ENCODE results near the gene M6PR. TPM values are rescaled to one million over a fixed set of nuclear protein-coding genes. Genes with fewer than 3 reads are reported as not detected.
A peak's percentile ranks its signal among the peaks of the same experiment; 100 is the strongest.
"Not testable (repeated sequence)": the region's sequence is repeated elsewhere in the genome, so short reads cannot be mapped to it uniquely, and the experiment has no call there.

The M6PR gene
- total RNA-seq, 4 donors from 2014 or later = 79.5 to 105 (median 90.2) TPM

GRCh38 chr12:8906266-8907180 lies 42.9 kb downstream of the M6PR start:
- ATAC-seq = no peak
- no peaks in the 10 kb centered on the region for H3K9me3 ChIP-seq
- H3K36me3 ChIP-seq = no peaks in the 10 kb centered on the region
- peak overlapping the region in 2 of 4 donors; percentile 19 to 47 for H3K27ac ChIP-seq
- peaks cover 0 to 7% (median 2%) of the 10 kb centered on the region in 3 donors for H3K4me1 ChIP-seq
- TF ChIP-seq EP300 (IDR thresholded peaks at IDR 0.05) (no peak), POLR2A (IDR thresholded peaks at IDR 0.05) (no peak)
- WGBS, 2 donors (ENCODE audit: low coverage in 1 of 2) = 82 to 91% methylated on average over 7 to 15 of the region's 16 CpGs
- no peaks in the 10 kb centered on the region for H3K27me3 ChIP-seq
- H3K4me3 ChIP-seq = no peak overlapping the region

DNA sequence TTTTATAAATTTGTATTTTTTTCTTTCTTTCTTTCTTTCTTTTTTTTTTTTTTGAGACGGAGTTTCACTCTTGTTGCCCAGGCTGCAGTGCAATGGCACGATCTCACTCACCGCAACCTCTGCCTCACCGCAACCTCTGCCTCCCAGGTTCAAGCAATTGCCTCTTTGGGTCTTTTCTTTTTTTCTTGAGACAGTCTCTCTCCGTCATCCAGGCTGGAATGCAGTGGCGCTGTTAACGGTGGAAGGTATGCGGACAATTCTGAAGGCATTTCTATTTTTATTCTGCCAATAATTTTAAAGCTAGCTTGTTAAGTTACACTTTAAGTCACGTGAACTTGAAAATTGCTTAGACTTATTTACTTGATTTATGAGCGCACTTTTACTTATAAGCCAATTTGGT lies 43.9 kb downstream of the M6PR start:
- H3K4me1 ChIP-seq = peaks cover 0 to 7% (median 2%) of the 10 kb centered on the region in 3 donors
- ATAC-seq = peak; percentile 66
- no peaks in the 10 kb centered on the region for H3K27me3 ChIP-seq
- TF ChIP-seq EP300 (IDR thresholded peaks at IDR 0.05) = no peak
- TF ChIP-seq, protein P1, sequence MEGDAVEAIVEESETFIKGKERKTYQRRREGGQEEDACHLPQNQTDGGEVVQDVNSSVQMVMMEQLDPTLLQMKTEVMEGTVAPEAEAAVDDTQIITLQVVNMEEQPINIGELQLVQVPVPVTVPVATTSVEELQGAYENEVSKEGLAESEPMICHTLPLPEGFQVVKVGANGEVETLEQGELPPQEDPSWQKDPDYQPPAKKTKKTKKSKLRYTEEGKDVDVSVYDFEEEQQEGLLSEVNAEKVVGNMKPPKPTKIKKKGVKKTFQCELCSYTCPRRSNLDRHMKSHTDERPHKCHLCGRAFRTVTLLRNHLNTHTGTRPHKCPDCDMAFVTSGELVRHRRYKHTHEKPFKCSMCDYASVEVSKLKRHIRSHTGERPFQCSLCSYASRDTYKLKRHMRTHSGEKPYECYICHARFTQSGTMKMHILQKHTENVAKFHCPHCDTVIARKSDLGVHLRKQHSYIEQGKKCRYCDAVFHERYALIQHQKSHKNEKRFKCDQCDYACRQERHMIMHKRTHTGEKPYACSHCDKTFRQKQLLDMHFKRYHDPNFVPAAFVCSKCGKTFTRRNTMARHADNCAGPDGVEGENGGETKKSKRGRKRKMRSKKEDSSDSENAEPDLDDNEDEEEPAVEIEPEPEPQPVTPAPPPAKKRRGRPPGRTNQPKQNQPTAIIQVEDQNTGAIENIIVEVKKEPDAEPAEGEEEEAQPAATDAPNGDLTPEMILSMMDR (IDR thresholded peaks at IDR 0.05) = peak in 1 of 4 experiments; percentile 12
- WGBS, 2 donors (ENCODE audit: low coverage in 1 of 2) = 11 to 35% methylated on average over 6 to 10 of the region's 10 CpGs
- H3K36me3 ChIP-seq = no peaks in the 10 kb centered on the region
- H3K27ac ChIP-seq = peak overlapping the region in 3 of 4 donors; percentile 19 to 47 (median 38)
- H3K4me3 ChIP-seq = no peak overlapping the region
- H3K9me3 ChIP-seq = no peaks in the 10 kb centered on the region

GRCh38 chr12:8904665-8905064 lies 44.8 kb downstream of the M6PR start:
- no peaks in the 10 kb centered on the region for H3K36me3 ChIP-seq
- no peak overlapping the region for H3K4me3 ChIP-seq
- TF ChIP-seq, protein P1 (IDR thresholded peaks at IDR 0.05) = no peak
- TF ChIP-seq POLR2AphosphoS5 (IDR thresholded peaks at IDR 0.05) = no peak
- no peak for TF ChIP-seq EP300 (IDR thresholded peaks at IDR 0.05)
- TF ChIP-seq POLR2A (IDR thresholded peaks at IDR 0.05) = no peak
- H3K27me3 ChIP-seq = no peaks in the 10 kb centered on the region
- H3K27ac ChIP-seq = no peak overlapping the region
- peaks cover 0 to 7% (median 2%) of the 10 kb centered on the region in 3 donors for H3K4me1 ChIP-seq
- no peaks in the 10 kb centered on the region for H3K9me3 ChIP-seq
- no peak for ATAC-seq

GRCh38 chr12:8903646-8904045 lies 45.8 kb downstream of the M6PR start:
- no peak for ATAC-seq
- H3K36me3 ChIP-seq = no peaks in the 10 kb centered on the region
- H3K27ac ChIP-seq = no peak overlapping the region
- peaks cover 0 to 7% (median 2%) of the 10 kb centered on the region in 3 donors for H3K4me1 ChIP-seq
- H3K27me3 ChIP-seq = no peaks in the 10 kb centered on the region
- no peak overlapping the region for H3K4me3 ChIP-seq
- TF ChIP-seq, protein P1 (IDR thresholded peaks at IDR 0.05) = no peak
- TF ChIP-seq POLR2AphosphoS5 (IDR thresholded peaks at IDR 0.05) (no peak), EP300 (IDR thresholded peaks at IDR 0.05) (no peak), POLR2A (IDR thresholded peaks at IDR 0.05) (no peak)
- WGBS, 2 donors (ENCODE audit: low coverage in 1 of 2) = 77 to 80% methylated on average over 3 of the region's 3 CpGs
- no peaks in the 10 kb centered on the region for H3K9me3 ChIP-seq

DNA sequence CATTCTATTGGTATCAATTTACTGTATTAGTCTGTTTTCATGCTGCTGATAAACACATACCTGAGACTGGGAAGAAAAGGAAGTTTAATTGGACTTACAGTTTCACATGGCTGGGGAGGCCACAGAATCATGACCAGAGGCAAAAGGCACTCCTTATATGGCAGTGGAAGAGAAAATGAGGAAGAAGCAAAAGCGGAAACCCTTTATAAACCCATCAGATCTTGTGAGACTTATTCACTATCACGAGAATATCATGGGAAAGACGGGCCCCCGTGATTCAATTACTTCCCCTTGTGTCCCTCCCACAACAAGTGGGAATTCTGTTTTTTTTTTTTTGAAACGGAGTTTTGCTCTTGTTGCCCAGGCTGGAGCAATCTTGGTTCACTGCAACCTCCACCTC lies 46.7 kb downstream of the M6PR start:
- H3K36me3 ChIP-seq, H3K27me3 ChIP-seq, H3K27ac ChIP-seq, H3K4me3 ChIP-seq, ATAC-seq, H3K4me1 ChIP-seq, H3K9me3 ChIP-seq: not testable (repeated sequence)
- 81 to 87% methylated on average over 4 to 5 of the region's 5 CpGs for WGBS, 2 donors (ENCODE audit: low coverage in 1 of 2)

DNA sequence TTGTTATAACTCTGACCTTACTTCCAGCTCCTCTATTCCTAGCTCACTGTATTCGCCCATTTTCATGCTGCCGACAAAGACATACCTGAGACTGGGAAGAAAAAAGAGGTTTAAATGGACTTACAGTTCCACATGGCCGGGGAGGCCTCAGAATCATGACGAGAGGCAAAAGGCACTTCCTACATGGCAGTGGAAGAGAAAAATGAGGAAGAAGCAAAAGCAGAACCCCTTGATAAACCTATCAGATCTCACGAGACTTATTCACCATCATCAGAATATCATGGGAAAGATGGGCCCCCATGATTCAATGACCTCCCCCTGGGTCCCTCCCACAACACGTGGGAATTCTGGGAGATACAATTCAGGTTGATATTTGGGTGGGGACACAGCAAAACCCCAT lies 49.6 kb downstream of the M6PR start:
- no peak for ATAC-seq
- Histone ChIP-seq H3K36me3 (no peaks in the 10 kb centered on the region), H3K4me1 (peaks cover 0 to under 1% (median 0%) of the 10 kb centered on the region in 3 donors), H3K27ac (no peak overlapping the region), H3K9me3 (no peaks in the 10 kb centered on the region), H3K27me3 (no peaks in the 10 kb centered on the region), H3K4me3 (no peak overlapping the region)
- WGBS, 2 donors (ENCODE audit: low coverage in 1 of 2) = 74 to 92% methylated on average over 2 to 5 of the region's 6 CpGs
- TF ChIP-seq, protein P1 (IDR thresholded peaks at IDR 0.05) = no peak
- no peak for TF ChIP-seq POLR2A (IDR thresholded peaks at IDR 0.05)
- TF ChIP-seq EP300 (IDR thresholded peaks at IDR 0.05) = no peak
